DMS 273 (cell line): ENCODE measurements around the gene CASP6.

Experiments used
- DNase-seq: peaks from one replicate; lab custom pipeline; 2025; ENCODE audit not compliant: unreplicated experiment; lab: John Stamatoyannopoulos, UW

The CASP6 gene

DNA sequence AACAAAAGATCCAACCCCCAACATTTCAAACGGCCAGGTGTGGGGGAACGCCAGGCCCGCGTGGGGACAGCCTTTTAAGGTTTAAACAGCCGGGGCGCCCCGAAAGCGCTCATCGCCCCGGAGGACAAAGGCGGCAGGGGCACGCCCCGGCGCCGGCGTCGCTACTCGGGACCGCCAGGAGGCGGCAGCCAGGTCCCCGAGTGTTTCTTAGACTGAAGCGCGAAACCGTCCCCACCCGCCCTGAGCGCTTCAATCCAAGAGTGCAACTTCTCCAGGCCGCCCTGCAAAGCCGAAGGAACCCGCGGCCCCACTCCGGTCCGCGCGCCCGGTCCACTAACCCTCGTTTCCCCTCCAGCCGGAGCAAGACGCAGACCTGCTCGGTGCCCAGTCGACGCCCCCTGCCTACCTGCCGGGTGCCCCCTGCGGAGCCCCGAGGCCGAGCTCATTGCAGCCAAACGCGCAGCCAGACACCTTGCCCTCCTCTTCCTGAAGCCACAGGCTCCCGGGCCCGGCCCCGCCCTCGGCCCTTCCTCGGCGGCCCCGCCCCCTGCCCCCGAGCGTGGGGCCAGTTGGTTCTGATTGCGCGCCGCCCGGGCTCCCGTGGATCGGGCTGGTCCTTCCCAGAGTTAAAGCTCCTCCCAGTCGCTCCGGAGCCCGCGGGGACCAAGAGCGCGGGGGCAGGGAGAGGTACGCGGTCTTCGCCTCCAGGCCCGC lies at the start of gene CASP6:
CASP6 (minus strand) TSS at position 496 of the 714 bp plus-strand sequence; CDS start at position 446, 50 bp downstream.
- DNase-seq, result peak; percentile 79

GRCh38 chr4:109752525-109752924 lies 49.3 kb upstream of the CASP6 start:
- DNase-seq, result no peak

- no peak for DNase-seq
Observed at GRCh38 chr4:109751852-109752251, 48.6 kb upstream of the CASP6 start.

- no peak for DNase-seq
Observed at GRCh38 chr4:109750652-109751244, 47.5 kb upstream of the CASP6 start.

DNA sequence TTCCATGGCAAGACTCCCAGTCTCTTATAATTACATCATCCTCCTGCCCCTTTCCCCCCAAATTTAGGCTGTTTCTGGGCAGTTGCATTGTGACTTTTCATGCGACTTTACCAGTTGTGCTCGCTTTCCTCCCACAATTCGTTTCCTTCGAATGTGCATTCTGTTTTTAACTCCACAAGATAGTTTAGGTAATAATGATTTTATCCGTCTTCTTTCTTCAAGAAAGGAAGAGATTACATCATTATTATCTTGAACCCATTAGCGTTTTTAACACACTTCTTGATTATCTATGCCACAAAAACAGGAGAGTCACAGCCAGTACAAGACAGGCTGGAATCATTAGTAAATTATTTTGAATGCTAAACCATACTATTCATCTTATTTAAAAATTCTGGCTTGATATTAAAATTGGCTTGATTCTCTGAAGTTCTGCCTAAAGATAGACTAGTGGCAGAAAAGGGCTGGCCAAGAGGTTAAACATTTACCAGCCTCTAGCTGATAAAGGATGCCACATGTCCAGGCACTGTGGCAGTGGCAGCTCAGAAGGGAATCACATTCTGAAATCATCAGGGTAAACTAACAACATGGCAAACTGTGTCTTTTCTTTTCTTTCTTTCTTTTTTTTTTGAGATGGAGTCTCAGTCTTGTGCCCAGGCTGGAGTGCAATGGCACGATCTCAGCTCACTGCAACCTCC lies 46.3 kb upstream of the CASP6 start:
- DNase-seq, result no peak

DNA sequence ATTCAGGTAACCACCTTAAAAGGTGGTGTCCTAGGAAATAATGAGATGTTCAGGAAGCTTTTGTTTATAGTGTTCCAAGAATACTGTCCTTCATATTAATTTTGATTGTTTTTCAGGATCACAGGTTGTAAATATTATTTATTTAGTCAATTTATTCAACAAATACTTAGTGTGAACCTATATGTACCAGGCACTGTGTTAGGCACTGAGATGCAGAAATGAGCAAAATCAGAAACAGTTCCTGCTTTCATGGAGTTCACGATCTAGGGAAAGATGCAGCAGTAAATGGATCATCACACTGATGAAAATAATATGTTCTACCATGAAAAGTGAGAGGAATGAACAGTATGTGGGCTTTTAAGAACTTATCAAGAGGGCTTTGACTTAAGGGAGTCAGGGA lies 44.9 kb upstream of the CASP6 start:
- no peak for DNase-seq

- DNase-seq, result no peak
Observed at GRCh38 chr4:109746728-109747127, 43.5 kb upstream of the CASP6 start.

DNA sequence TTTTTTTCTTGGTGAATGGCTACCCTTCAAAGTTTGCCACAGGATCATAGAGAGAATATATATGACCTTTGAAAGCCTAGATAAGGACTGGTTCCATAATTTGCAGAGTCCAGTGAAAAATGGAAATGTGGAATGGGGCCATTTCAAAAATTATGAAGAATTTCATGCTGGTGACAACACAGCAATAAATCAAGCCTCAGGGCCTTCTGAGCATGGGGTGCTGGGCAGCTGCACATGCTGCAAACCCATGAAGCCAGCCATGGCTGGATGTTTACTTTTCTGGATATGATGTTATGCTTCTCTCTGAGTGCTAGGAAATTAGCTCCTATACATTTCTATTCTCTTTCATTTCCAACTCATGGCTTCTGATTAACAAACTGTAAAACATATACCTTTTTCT lies 42.6 kb upstream of the CASP6 start:
- no peak for DNase-seq

- DNase-seq, result no peak
Observed at GRCh38 chr4:109739547-109739946, 36.3 kb upstream of the CASP6 start.

GRCh38 chr4:109738104-109738872 lies 35.0 kb upstream of the CASP6 start:
- DNase-seq, result no peak

- peak; percentile 13 for DNase-seq
Observed at GRCh38 chr4:109735566-109736365, 32.5 kb upstream of the CASP6 start.

GRCh38 chr4:109733728-109734127 lies 30.5 kb upstream of the CASP6 start:
- DNase-seq, result no peak

- no peak for DNase-seq
Observed at GRCh38 chr4:109730619-109731545, 27.6 kb upstream of the CASP6 start.

- peak; percentile 84 for DNase-seq
Observed at GRCh38 chr4:109729718-109730618, 26.7 kb upstream of the CASP6 start, which contains the start of gene PLA2G12A. PLA2G12A (minus strand) TSS chr4:109730070; CDS start chr4:109729809, 261 bp downstream.

DNA sequence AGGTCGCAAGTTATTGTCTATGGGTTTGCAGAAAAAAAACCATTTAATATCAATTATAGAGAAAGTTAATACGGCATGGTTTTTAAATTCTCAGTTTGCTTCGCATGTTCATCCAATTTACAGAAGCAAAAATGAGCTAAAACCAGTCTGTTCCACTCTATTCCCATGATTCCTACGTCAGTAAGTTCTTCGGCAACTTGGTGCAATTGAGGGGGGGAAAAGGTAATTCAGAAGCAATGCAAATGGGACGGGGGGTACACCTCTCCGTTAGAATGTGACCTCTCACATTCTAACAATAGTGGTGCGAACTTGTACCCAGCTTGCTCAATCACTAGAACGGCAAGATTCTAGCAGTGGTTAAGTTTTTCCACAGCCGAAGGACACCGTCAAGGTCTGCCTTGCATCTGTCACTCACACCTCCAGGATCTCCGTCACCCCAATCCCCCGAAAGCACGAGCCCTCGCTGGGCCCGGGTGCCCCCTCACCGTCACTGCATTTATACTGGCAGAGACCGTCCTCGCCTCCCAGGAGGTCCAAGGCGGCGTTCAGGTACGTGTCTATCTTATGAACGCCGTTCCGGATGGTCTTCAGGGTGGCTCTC lies 26.0 kb upstream of the CASP6 start:
- DNase-seq, result peak; percentile 32

- peak; percentile 18 for DNase-seq
Observed at GRCh38 chr4:109728385-109728784, 25.1 kb upstream of the CASP6 start.

DNA sequence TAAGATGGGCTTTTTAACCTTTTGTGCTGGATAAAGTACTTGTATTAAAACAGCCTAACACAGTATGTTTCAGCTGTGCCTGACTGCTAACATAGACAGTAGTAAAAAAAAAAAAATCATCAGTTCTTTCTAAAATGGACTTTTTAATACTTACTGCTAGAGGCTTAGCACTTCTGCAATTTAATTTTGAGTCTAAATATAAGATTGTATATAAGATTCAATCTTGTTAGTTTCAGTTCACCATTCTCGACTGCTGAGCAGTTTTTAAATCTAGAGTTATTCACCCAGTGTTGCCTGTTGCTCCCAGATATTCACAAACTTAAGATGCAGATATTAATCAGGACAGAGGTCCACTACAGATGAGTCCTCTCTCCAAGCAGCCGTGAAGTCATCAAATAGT lies 19.9 kb upstream of the CASP6 start:
- DNase-seq, result no peak

GRCh38 chr4:109722357-109722756 lies 19.1 kb upstream of the CASP6 start:
- DNase-seq, result no peak
